ENCODE measurements around the gene GPRC5A. TPM values are rescaled to one million over a fixed set of nuclear protein-coding genes. Genes with fewer than 3 reads are reported as not detected.

GPRC5A gene
- total RNA-seq, 4 donors from 2014 or later: 11.3 to 284 (median 88.4) TPM

DNA sequence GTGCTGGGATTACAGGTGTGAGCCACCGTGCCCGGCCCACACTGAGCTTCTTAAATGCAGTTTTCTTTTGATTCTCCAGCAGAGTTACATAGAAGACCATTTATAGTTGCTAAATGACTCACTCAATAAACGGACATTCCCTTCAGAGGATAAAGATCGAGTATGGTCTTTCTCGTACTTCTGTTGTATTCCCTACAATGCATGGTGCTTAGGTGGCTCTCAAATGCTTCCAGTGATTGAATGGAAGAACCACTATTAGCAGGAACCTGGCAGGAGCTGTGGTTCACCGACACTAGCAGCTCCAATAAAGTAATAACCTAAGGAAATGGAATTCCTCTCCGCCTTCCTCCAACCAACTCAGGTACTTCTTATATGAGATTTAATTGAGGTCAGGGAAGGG lies 3.9 kb upstream of the GPRC5A start:
- TF ChIP-seq, protein P1, sequence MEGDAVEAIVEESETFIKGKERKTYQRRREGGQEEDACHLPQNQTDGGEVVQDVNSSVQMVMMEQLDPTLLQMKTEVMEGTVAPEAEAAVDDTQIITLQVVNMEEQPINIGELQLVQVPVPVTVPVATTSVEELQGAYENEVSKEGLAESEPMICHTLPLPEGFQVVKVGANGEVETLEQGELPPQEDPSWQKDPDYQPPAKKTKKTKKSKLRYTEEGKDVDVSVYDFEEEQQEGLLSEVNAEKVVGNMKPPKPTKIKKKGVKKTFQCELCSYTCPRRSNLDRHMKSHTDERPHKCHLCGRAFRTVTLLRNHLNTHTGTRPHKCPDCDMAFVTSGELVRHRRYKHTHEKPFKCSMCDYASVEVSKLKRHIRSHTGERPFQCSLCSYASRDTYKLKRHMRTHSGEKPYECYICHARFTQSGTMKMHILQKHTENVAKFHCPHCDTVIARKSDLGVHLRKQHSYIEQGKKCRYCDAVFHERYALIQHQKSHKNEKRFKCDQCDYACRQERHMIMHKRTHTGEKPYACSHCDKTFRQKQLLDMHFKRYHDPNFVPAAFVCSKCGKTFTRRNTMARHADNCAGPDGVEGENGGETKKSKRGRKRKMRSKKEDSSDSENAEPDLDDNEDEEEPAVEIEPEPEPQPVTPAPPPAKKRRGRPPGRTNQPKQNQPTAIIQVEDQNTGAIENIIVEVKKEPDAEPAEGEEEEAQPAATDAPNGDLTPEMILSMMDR (IDR thresholded peaks at IDR 0.05): no peak
- ATAC-seq (ENCODE audit: low FRiP score): no peak
- DNase-seq (ENCODE audit: low spot score): no peak

- ATAC-seq (ENCODE audit: low FRiP score) (no peak), DNase-seq (ENCODE audit: low spot score) (no peak)
- TF ChIP-seq, protein P1 (IDR thresholded peaks at IDR 0.05): no peak
Measured at GRCh38 chr12:12889701-12890100, 1.7 kb upstream of the GPRC5A start.

DNA sequence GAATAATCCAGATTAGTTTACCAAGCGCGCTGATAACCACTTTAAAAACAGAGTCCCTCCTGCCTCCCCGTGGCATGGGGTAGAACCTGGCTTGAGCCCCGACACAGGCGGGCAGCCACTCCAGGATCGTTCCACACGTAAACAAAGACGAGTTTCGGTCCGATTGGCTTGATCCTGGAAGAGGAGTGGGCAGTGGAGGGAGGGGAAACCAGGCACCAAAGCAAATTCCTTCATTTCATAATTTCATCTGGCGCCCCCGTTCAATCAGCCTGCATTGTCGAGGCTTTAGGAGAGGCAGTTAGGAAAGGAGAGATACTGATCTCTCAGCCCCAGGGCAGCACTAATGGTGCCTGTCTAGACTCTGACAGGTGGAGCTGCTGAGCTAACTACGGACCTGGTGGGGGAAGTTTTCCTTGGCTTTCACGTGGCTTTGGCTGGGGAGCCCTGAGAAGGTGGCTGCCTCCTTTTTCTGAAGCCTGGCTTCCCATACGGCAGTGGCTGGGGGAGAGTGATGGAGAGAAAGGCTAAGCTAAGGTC lies 751 bp upstream of the GPRC5A start:
- DNase-seq (ENCODE audit: low spot score) (no peak), ATAC-seq (ENCODE audit: low FRiP score) (peak; percentile 45)
- TF ChIP-seq, protein P1 (IDR thresholded peaks at IDR 0.05): no peak

GRCh38 chr12:12891881-12892355 lies 556 bp downstream of the GPRC5A start:
- ATAC-seq (ENCODE audit: low FRiP score): no peak

GRCh38 chr12:12892681-12893141 lies 1.3 kb downstream of the GPRC5A start:
- ATAC-seq (ENCODE audit: low FRiP score): no peak
- no peak for DNase-seq (ENCODE audit: low spot score)
- TF ChIP-seq, protein P1 (IDR thresholded peaks at IDR 0.05): no peak

More at GRCh38 chr12:12891881-12892355, 556 bp downstream of the GPRC5A start:
- TF ChIP-seq, protein P1 (IDR thresholded peaks at IDR 0.05): no peak
- DNase-seq (ENCODE audit: low spot score): no peak

GRCh38 chr12:12893438-12893837 lies 2.1 kb downstream of the GPRC5A start:
- ATAC-seq (ENCODE audit: low FRiP score) (no peak), DNase-seq (ENCODE audit: low spot score) (no peak)
- TF ChIP-seq, protein P1 (IDR thresholded peaks at IDR 0.05): no peak

DNA sequence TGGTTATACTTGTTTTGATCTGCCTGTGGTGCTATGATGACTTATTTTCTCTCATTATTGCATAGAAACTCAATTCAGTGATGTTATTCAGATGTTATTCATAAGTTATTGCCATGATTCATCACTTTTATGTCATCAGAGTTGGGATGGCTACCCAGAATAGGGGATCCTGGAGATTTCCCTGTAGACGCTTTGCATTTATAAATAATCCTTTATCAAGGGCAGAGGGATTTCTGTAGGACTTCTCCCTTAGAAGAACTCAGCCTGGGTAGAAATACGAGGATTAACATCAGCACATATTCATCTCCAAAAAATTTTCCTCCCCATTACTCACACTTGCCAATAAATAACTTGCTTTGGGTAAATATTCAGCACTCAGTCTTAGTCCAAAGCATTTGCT lies 4.9 kb downstream of the GPRC5A start:
- TF ChIP-seq, protein P1 (IDR thresholded peaks at IDR 0.05): no peak
- ATAC-seq (ENCODE audit: low FRiP score): peak; percentile 2
- DNase-seq (ENCODE audit: low spot score): no peak
